PC-9 (cell line): ENCODE data around the gene STARD13. TPM values are rescaled to one million over a fixed set of nuclear protein-coding genes. Genes with fewer than 3 reads are reported as not detected.

Experiments
- Bru-seq: library from RNA; stranded (reverse); fragments of 400-500 nt; gene quantifications from one replicate; lab custom pipeline; 2021; lab: Mats Ljungman, UMichigan
- BruChase-seq, 2 experiments: library from RNA; stranded (reverse); fragments of 400-500 nt; gene quantifications; one replicate each; lab custom pipeline; 2021; lab: Mats Ljungman, UMichigan
- BruUV-seq: library from RNA; stranded (reverse); fragments of 400-500 nt; replicated peaks from 2 replicates; lab custom pipeline; 2021; lab: Mats Ljungman, UMichigan
- CTCF ChIA-PET: fragments of 300-600 bp; sonication (Branson Sonifier 250); formaldehyde crosslinking; loops from one replicate; lab custom pipeline; 2022; ENCODE audit warnings: antibody characterized with exemption; lab: Charles Lee
- POLR2A ChIA-PET: fragments of 300-600 bp; sonication (Branson Sonifier 250); formaldehyde crosslinking; loops from one replicate; lab custom pipeline; 2022; ENCODE audit warnings: antibody characterized with exemption; ENCODE audit not compliant: unreplicated experiment; lab: Charles Lee
- DNase-seq, 2 experiments: peaks; one replicate each; pipeline versions ENCODE4 v3.0.0 to v3.0.0-alpha.2; 2015 to 2022; ENCODE audit warnings: mixed read lengths in 1 of 2
- H2AFZ ChIP-seq: fragments of 200-600 bp; sonication (generic); 2 replicates; pipeline ENCODE4 v1.8.1; 2017; ENCODE audit warnings: antibody characterized with exemption
- H3F3A ChIP-seq: fragments of 200-600 bp; sonication (generic); 2 replicates; pipeline ENCODE4 v1.8.1; 2017; ENCODE audit warnings: antibody characterized with exemption, mild to moderate bottlenecking, low read depth; ENCODE audit not compliant: insufficient read depth
- H3K27ac ChIP-seq: fragments of 200-600 bp; sonication (generic); 2 replicates; pipeline ENCODE4 v1.6.1; 2016; ENCODE audit warnings: mixed run types
- H3K27me3 ChIP-seq: fragments of 200-600 bp; sonication (generic); 2 replicates; pipeline ENCODE4 v1.6.1; 2016; ENCODE audit warnings: low read depth, mixed run types; ENCODE audit not compliant: insufficient read depth
- H3K36me3 ChIP-seq: fragments of 200-600 bp; sonication (generic); 2 replicates; pipeline ENCODE4 v1.6.1; 2016; ENCODE audit warnings: low read depth, mixed run types
- H3K4me1 ChIP-seq: fragments of 200-600 bp; sonication (generic); replicated peaks from 2 replicates; pipeline ENCODE4 v1.6.1; 2016; ENCODE audit warnings: mixed run types; ENCODE audit not compliant: insufficient read depth
- H3K4me2 ChIP-seq: fragments of 200-600 bp; sonication (generic); 2 replicates; pipeline ENCODE4 v1.6.1; 2017; ENCODE audit warnings: mixed run types
- H3K4me3 ChIP-seq: fragments of 200-600 bp; sonication (generic); 2 replicates; pipeline ENCODE4 v1.6.1; 2016; ENCODE audit warnings: mixed run types
- H3K79me2 ChIP-seq: fragments of 200-600 bp; sonication (generic); 2 replicates; pipeline ENCODE4 v1.6.1; 2017; ENCODE audit warnings: low read depth, mixed run types
- H3K9me2 ChIP-seq: fragments of 200-600 bp; sonication (generic); 2 replicates; pipeline ENCODE4 v1.8.1; 2017; ENCODE audit warnings: mild to moderate bottlenecking; ENCODE audit not compliant: insufficient read depth
- H3K9me3 ChIP-seq: fragments of 200-600 bp; sonication (generic); 2 replicates; pipeline ENCODE4 v1.8.1; 2016; ENCODE audit warnings: low read depth; ENCODE audit not compliant: insufficient read depth
- H4K20me1 ChIP-seq: fragments of 200-600 bp; sonication (generic); 2 replicates; pipeline ENCODE4 v1.8.1; 2017; ENCODE audit not compliant: insufficient read depth
- CTCF ChIP-seq: fragments of 200-600 bp; sonication (generic); conservative IDR thresholded peaks from 2 replicates; pipeline ENCODE4 v1.6.1; 2017; ENCODE audit warnings: mixed run types, antibody characterized with exemption, mild to moderate bottlenecking, moderate library complexity
- EZH2 ChIP-seq: fragments of 200-600 bp; sonication (generic); IDR thresholded peaks from 2 replicates; pipeline ENCODE4 v1.8.0; 2017; ENCODE audit warnings: antibody characterized with exemption, low read depth
- intact Hi-C: fragments of 100-400 bp; cut with micrococcal nuclease; formaldehyde crosslinking; loops from one replicate; pipeline ENCODE4 v1.10.0; 2022; ENCODE audit not compliant: unreplicated experiment
- long read RNA-seq: library from polyadenylated mRNA; stranded (forward); transcript quantifications from one replicate; pipeline ENCODE4 v2.0.0, GENCODE V29; 2022
- total RNA-seq: library from RNA; stranded (reverse); gene quantifications from 2 replicates; pipeline ENCODE4 v1.2.3, GENCODE V29; 2021

STARD13 gene
- total RNA-seq (13.9 and 19.6 TPM in 2 replicates), Bru-seq, nascent RNA (percentile 81 among the genes with signal in this experiment), BruChase-seq, experiment 1, labeled RNA remaining after a 2-hour chase (percentile 70 among the genes with signal in this experiment), BruChase-seq, experiment 2, labeled RNA remaining after a 6-hour chase (percentile 55 among the genes with signal in this experiment)
- long read RNA-seq, full-length matches to known transcripts = 2 of 8 reads
- long read RNA-seq, partial matches to known transcripts = 3 of 8 reads
- long read RNA-seq, other reads (novel, unspliced or antisense) = 3 of 8 reads

DNA sequence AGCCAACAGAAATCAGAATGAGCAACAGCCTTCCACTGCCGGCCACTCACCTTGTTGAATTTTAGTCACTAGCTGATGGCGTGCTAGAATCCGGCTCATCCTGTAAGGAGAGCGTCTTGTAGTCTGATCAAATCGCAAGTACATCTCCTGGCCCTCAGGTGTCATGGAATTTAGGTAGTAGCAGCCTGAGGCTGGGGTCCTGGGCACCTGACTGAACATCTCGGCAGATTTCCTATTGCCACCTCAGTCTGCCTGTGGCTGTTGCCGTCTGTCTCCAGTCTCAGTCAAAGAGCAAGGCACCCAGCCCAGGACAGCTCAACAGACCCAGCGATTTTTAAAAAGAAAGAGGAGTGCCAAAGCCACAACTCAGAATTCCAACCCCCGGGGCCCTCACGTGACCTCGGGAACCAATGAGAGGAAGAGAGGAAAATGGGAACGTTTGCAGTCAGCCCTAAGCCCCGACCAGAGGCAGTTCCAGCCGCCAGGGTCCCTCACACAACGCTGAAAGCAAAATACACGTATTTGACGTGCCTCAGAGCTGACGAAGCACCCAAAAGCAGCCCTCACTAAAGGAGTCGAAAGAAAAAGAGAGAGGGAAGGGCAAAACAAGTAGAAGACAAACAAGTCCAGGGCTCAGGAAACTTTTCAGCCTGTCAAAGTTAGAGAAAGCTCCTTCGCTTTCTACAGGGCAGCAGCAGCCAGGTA lies at the start of gene STARD13:
TSS of gene STARD13 (minus strand) at position 336 of the 705 bp plus-strand sequence. CDS start at position 219, 117 bp downstream.
- Histone ChIP-seq H3K36me3 (peaks cover 7% of the 10 kb centered on the region; the same call in 1 of the 2 replicates), H3K9me3 (no peaks in the 10 kb centered on the region), H3K4me1 (peaks cover 52% of the 10 kb centered on the region), H3K27me3 (no peaks in the 10 kb centered on the region), H3F3A (peaks cover 31% of the 10 kb centered on the region), H3K9me2 (no peaks in the 10 kb centered on the region), H3K27ac (peak within 1 kb of the TSS; percentile 81), H2AFZ (peak within 1 kb of the TSS; percentile 76), H3K4me2 (peak within 1 kb of the TSS; percentile 83), H4K20me1 (no peaks in the 10 kb centered on the region), H3K4me3 (peak within 1 kb of the TSS; percentile 94), H3K79me2 (peaks cover 47% of the 10 kb centered on the region)
- intact Hi-C loops = loop anchor here (1.0 to 2.0 kb wide), 3 partner anchors 63 to 257 kb away; no protein-coding TSS in a partner anchor
- CTCF ChIA-PET = no interaction called here
- peak; percentile 91 to 93 for DNase-seq
- POLR2A ChIA-PET = interaction anchor here (0.6 to 1.3 kb wide), 4 partner anchors 38 to 565 kb away, joined by 4 to 11 read pairs (median 5); no protein-coding TSS in a partner anchor
- TF ChIP-seq CTCF = no peak; the same call in 1 of the 2 replicates
- TF ChIP-seq EZH2 = no peak
- no TSS peak for BruUV-seq

DNA sequence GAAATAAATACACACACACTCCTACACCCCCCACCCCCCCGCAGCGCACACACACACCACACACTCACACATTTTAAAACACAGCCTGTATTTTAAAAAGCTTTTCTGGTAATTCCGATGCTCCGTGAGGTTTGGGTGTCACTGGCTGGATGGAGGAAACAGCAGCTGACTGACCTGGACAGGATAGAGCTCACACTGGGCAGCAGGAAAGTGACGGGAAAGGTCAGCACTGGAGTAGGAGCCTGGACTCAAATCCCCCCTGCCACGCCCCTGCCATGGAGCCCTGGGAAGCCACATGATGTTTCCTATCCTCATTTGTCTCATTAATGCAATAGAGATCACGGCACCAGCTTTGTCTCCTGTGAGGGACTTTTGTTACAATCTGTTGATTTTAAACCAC lies 49.3 kb upstream of the STARD13 start:
- CTCF ChIA-PET = no interaction called here
- H3K9me3 ChIP-seq = no peaks in the 10 kb centered on the region
- POLR2A ChIA-PET = no interaction called here

More for the DNA sequence above, 49.3 kb upstream of the STARD13 start:
- BruUV-seq = no TSS peak
- Histone ChIP-seq H4K20me1 (no peaks in the 10 kb centered on the region), H3F3A (no peaks in the 10 kb centered on the region), H3K27me3 (no peaks in the 10 kb centered on the region), H2AFZ (no peak overlapping the region), H3K79me2 (no peaks in the 10 kb centered on the region), H3K9me2 (no peaks in the 10 kb centered on the region), H3K36me3 (no peaks in the 10 kb centered on the region), H3K4me3 (no peak overlapping the region), H3K4me1 (no peaks in the 10 kb centered on the region), H3K4me2 (no peak overlapping the region), H3K27ac (no peak overlapping the region)
- no peak for DNase-seq
- TF ChIP-seq EZH2 (no peak), CTCF (no peak)
- intact Hi-C loops = no loop called here
